NCI-H1436 (cell line): ENCODE measurements around the gene CD6.

Source experiments
- DNase-seq: peaks from one replicate; lab custom pipeline; 2025; lab: John Stamatoyannopoulos, UW

Gene CD6

GRCh38 chr11:61008971-61009370, 37.5 kb downstream of the CD6 start:
- DNase-seq, result no peak

GRCh38 chr11:61009392-61010275, 38.2 kb downstream of the CD6 start:
- no peak for DNase-seq

- DNase-seq, result no peak
Measured at GRCh38 chr11:61010466-61011228, 39.2 kb downstream of the CD6 start.

GRCh38 chr11:61011229-61011870, 39.9 kb downstream of the CD6 start:
- no peak for DNase-seq

- no peak for DNase-seq
Measured at GRCh38 chr11:61011950-61012736, 40.7 kb downstream of the CD6 start.

- no peak for DNase-seq
Measured at GRCh38 chr11:61012737-61013215, 41.3 kb downstream of the CD6 start.

- DNase-seq, result no peak
Measured at GRCh38 chr11:61018059-61018458, 46.6 kb downstream of the CD6 start.

GRCh38 chr11:61019037-61019831, 47.8 kb downstream of the CD6 start:
- no peak for DNase-seq

GRCh38 chr11:61019832-61020405, 48.4 kb downstream of the CD6 start:
- no peak for DNase-seq

- no peak for DNase-seq
Measured at GRCh38 chr11:61020551-61021235, 49.2 kb downstream of the CD6 start.

- peak; percentile 78 for DNase-seq
Measured at GRCh38 chr11:61021661-61022212, 50.3 kb downstream of the CD6 start.

- DNase-seq, result no peak
Measured at GRCh38 chr11:61022311-61023085, 51.0 kb downstream of the CD6 start.

- no peak for DNase-seq
Measured at GRCh38 chr11:61023086-61023965, 51.8 kb downstream of the CD6 start.

- no peak for DNase-seq
Measured at GRCh38 chr11:61023966-61024295, 52.5 kb downstream of the CD6 start.

- DNase-seq, result no peak
Measured at GRCh38 chr11:61024938-61025820, 53.7 kb downstream of the CD6 start.

- DNase-seq, result no peak
Measured at GRCh38 chr11:61025821-61026120, 54.3 kb downstream of the CD6 start.
